AG04449 (cell line): ENCODE measurements around the gene GCM1.

Experiments
- CTCF ChIA-PET: fragments of 350-600 bp; formaldehyde crosslinking; extraction: SDS; loops from one replicate; lab custom pipeline; 2021; ENCODE audit warnings: antibody characterized with exemption; lab: Yijun Ruan, JAX
- POLR2A ChIA-PET: fragments of 400-600, 350-600 bp; formaldehyde crosslinking; extraction: SDS; loops from one replicate; lab custom pipeline; 2020; ENCODE audit warnings: antibody characterized with exemption, inconsistent platforms; lab: Yijun Ruan, JAX
- DNase-seq: peaks from one replicate; pipeline ENCODE4 v3.0.0-alpha.2; 2010; ENCODE audit warnings: low read depth, low spot score
- H3K4me3 ChIP-seq: 2 replicates; pipeline ENCODE4 v1.5.1; 2011; ENCODE audit warnings: low read depth, mild to moderate bottlenecking, control low read depth, low read length
- TF ChIP-seq, protein P1 (sequence below): IDR thresholded peaks from one replicate; pipeline ENCODE4 v1.5.1; 2011; ENCODE audit warnings: mild to moderate bottlenecking, moderate library complexity, low read length, control low read depth, inconsistent platforms; ENCODE audit not compliant: insufficient read depth; ENCODE audit errors: missing control alignments

Gene GCM1

DNA sequence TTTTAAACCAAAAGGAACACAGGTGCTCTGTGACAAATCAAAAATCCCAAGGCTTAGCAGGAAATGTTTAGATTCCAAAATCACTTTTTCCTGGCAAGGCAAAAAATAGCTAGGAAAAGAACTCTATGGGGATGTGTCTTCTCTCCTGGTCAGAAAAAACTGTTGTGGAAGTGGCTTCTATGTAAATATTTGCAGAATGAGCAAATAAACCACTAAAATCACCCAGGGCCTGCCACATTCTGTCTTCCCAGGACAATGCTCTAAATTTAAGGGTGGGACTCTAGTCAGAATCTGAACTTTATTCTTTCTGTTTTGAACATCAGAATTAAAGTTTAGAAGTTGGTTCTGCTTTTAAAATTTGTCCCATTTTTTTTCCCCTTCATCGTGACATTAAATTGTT, 29.3 kb downstream of the GCM1 start:
- TF ChIP-seq, protein P1, sequence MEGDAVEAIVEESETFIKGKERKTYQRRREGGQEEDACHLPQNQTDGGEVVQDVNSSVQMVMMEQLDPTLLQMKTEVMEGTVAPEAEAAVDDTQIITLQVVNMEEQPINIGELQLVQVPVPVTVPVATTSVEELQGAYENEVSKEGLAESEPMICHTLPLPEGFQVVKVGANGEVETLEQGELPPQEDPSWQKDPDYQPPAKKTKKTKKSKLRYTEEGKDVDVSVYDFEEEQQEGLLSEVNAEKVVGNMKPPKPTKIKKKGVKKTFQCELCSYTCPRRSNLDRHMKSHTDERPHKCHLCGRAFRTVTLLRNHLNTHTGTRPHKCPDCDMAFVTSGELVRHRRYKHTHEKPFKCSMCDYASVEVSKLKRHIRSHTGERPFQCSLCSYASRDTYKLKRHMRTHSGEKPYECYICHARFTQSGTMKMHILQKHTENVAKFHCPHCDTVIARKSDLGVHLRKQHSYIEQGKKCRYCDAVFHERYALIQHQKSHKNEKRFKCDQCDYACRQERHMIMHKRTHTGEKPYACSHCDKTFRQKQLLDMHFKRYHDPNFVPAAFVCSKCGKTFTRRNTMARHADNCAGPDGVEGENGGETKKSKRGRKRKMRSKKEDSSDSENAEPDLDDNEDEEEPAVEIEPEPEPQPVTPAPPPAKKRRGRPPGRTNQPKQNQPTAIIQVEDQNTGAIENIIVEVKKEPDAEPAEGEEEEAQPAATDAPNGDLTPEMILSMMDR = no peak
- no peak overlapping the region for H3K4me3 ChIP-seq
- no peak for DNase-seq
- ChIA-PET CTCF (interaction anchor here (0.8 kb wide), 1 partner anchor 365 kb away, joined by 3 read pairs; no protein-coding TSS in a partner anchor), POLR2A (no interaction called here)

- DNase-seq = no peak
- TF ChIP-seq, protein P1 = no peak
- POLR2A ChIA-PET = no interaction called here
- H3K4me3 ChIP-seq = no peak overlapping the region
- CTCF ChIA-PET = interaction anchor here (1.6 kb wide), 1 partner anchor 10 kb away, joined by 3 read pairs; no protein-coding TSS in a partner anchor
Measured at GRCh38 chr6:53115741-53116140, 32.9 kb downstream of the GCM1 start.

DNA sequence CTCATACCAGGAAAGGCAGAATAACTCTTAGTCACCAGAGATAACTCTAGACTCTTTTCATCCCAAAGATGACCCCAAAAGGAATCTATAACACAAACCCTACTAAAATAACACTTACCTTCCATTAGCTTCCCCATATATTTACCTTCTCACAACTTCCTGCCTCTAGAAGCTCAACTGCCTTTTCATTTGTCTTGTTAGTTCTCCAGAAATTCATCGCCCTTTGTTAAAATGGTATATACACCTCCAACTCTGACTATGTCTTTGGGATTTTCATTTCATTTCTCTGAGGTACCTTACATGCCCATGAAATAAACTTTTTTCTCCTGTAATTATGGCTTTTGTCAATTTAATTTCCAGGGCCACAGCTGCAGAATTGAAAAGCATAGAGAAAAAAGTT, 33.5 kb downstream of the GCM1 start:
- ChIA-PET CTCF (interaction anchor here (2.7 kb wide), 1 partner anchor 12 kb away, joined by 6 read pairs; no protein-coding TSS in a partner anchor), POLR2A (no interaction called here)
- DNase-seq = no peak
- H3K4me3 ChIP-seq = no peak overlapping the region
- TF ChIP-seq, protein P1 = no peak

DNA sequence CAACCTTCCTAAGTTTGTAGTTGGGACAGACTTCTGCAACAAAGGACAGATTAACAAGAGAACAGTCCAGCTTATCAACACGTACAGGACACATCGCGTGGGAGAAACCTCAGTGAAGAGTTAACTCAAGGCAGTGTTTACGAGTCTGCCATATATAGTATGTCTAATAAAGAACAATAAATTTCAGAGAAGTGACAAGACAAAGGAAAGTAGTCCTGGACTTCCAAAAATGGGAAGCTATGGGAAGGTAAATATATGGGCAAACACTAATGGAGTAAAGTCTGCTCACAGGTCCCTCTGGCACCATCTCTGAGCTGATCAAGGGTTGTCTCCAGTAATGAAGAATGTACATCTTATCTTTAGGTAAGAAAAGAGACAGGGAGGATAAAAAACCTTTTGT, 34.9 kb downstream of the GCM1 start:
- CTCF ChIA-PET = interaction anchor here (0.9 to 2.7 kb wide), 2 partner anchors 10 to 324 kb away, joined by 3 to 6 read pairs; no protein-coding TSS in a partner anchor
- POLR2A ChIA-PET = no interaction called here
- no peak overlapping the region for H3K4me3 ChIP-seq
- no peak for DNase-seq
- TF ChIP-seq, protein P1 = no peak

GRCh38 chr6:53112871-53113270, 35.8 kb downstream of the GCM1 start:
- TF ChIP-seq, protein P1 = no peak
- H3K4me3 ChIP-seq = no peak overlapping the region
- ChIA-PET POLR2A (interaction anchor here (0.6 kb wide), 1 partner anchor 67 kb away, joined by 3 read pairs; no protein-coding TSS in a partner anchor), CTCF (interaction anchor here (2.7 kb wide), 1 partner anchor 10 kb away, joined by 6 read pairs; no protein-coding TSS in a partner anchor)
- DNase-seq = no peak

GRCh38 chr6:53112404-53112803, 36.2 kb downstream of the GCM1 start:
- CTCF ChIA-PET = no interaction called here
- POLR2A ChIA-PET = no interaction called here
- DNase-seq = no peak

More at GRCh38 chr6:53112404-53112803, 36.2 kb downstream of the GCM1 start:
- H3K4me3 ChIP-seq = no peak overlapping the region
- TF ChIP-seq, protein P1 = no peak
